ENCODE data around the gene PSMB11.
A peak's percentile ranks its signal among the peaks of the same experiment; 100 is the strongest.

DNA sequence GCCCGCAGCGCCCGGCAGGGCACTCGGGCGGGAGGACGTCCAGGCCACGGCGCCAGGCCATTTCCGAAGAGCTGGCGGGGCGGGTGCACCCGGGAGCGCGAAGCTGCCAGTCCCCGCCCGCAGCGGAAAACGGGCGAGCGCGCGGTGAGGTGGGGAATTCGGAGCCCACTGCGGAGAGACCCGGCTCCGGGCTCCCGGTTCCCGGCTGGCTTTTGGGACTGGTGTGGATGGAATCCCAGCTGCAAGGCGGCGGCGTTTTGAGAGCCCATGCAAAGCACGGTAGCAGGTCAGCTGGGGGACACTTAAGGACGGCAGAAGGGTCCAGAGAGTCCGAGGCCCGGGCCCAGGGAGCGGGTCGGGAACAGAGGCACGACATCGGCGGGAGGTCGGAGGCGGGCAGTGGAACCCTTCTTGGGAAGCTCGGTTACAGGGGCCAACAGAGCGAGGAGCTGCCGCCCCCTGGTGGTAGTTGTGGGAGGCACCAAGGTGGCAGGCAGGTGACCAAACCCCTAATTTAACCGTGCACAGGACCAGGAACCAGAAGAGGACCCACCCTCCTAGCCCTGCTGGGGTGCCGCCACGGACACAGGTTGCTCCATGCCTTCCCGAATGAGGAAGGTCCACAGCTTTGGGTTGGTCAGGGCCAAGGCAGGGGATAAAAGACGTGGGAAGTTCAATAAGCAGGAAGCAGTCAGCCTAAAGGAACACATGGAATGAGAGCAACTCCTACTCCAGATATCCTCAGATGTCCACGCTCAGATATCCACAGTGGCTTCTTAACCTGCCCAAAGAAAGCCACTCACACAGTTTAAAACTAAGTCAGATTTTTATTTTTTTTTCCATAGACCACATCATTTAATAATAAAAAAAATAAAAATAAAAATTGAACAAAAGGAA lies 16.0 kb downstream of the PSMB11 start:
- TF ChIP-seq, protein P1, sequence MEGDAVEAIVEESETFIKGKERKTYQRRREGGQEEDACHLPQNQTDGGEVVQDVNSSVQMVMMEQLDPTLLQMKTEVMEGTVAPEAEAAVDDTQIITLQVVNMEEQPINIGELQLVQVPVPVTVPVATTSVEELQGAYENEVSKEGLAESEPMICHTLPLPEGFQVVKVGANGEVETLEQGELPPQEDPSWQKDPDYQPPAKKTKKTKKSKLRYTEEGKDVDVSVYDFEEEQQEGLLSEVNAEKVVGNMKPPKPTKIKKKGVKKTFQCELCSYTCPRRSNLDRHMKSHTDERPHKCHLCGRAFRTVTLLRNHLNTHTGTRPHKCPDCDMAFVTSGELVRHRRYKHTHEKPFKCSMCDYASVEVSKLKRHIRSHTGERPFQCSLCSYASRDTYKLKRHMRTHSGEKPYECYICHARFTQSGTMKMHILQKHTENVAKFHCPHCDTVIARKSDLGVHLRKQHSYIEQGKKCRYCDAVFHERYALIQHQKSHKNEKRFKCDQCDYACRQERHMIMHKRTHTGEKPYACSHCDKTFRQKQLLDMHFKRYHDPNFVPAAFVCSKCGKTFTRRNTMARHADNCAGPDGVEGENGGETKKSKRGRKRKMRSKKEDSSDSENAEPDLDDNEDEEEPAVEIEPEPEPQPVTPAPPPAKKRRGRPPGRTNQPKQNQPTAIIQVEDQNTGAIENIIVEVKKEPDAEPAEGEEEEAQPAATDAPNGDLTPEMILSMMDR (conservative IDR thresholded peaks at IDR 0.05 in 1 of 2, IDR thresholded peaks at IDR 0.05 in 1 of 2; ENCODE audit: extremely low read depth in 1 of 2, insufficient read depth in 1 of 2, low read depth in 1 of 2, low read length in 2 of 2), result peak; percentile 82 to 93
- TF ChIP-seq EZH2 (IDR thresholded peaks at IDR 0.05; ENCODE audit: borderline replicate concordance, low read length), result no peak
